Spleen (tissue), 7 donors: Measurements from ENCODE around the gene BANP.

ENCODE experiments used
- POLR2A ChIP-seq, 3 donors: fragments of 450-650 bp; IDR thresholded peaks; one replicate each; pipeline ENCODE4 v1.5.1; 2017; ENCODE audit warnings: antibody characterized with exemption in 3 of 3, mild to moderate bottlenecking in 1 of 3
- POLR2AphosphoS5 ChIP-seq, 3 donors: sonication (generic); formaldehyde crosslinking; IDR thresholded peaks; one replicate each; pipeline ENCODE4 v1.5.1; 2017; ENCODE audit warnings: antibody characterized with exemption in 3 of 3
- TF ChIP-seq, protein P1 (sequence below), 11 experiments: fragments of 200-600 bp in 7 of 11; fragments of 450-650 bp in 4 of 11; sonication (generic) in 4 of 11; IDR thresholded peaks in 8 of 11; conservative IDR thresholded peaks in 3 of 11; 1 replicate in 7 of 11; 2 replicates in 4 of 11; pipeline versions ENCODE4 v1.4.0 to v1.8.0; 2016 to 2021; ENCODE audit warnings: antibody characterized with exemption in 11 of 11, inconsistent platforms in 4 of 11, mild to moderate bottlenecking in 1 of 11
- donor health status: DM: no; HTN: no; CAD: no; lungs with moderate emphysema.
- donor health status: DM: no; HTN: no; CAD: no.
- donor health status: DM: no; HTN: no; CAD: no.

DNA sequence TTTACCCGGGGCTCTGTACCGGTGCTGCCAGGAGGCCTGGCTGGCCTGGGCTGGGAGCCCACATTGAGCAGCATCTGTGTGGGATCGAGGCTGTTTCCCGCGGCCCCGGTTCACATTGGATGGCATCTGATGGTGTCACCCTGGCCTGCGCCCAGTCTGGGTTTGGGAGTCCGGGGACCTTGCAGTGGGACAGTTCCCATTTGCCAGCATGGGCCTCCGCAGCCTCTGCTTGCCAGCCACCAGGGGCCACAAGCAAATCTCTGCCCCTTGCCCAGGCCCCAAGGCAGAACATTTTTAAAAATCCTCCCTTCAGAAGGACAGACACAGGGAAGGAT is 64.5 kb downstream of the BANP start:
- TF ChIP-seq, protein P1, sequence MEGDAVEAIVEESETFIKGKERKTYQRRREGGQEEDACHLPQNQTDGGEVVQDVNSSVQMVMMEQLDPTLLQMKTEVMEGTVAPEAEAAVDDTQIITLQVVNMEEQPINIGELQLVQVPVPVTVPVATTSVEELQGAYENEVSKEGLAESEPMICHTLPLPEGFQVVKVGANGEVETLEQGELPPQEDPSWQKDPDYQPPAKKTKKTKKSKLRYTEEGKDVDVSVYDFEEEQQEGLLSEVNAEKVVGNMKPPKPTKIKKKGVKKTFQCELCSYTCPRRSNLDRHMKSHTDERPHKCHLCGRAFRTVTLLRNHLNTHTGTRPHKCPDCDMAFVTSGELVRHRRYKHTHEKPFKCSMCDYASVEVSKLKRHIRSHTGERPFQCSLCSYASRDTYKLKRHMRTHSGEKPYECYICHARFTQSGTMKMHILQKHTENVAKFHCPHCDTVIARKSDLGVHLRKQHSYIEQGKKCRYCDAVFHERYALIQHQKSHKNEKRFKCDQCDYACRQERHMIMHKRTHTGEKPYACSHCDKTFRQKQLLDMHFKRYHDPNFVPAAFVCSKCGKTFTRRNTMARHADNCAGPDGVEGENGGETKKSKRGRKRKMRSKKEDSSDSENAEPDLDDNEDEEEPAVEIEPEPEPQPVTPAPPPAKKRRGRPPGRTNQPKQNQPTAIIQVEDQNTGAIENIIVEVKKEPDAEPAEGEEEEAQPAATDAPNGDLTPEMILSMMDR (IDR thresholded peaks at IDR 0.05 in 8 of 11, conservative IDR thresholded peaks at IDR 0.05 in 3 of 11) = no peak
- TF ChIP-seq POLR2AphosphoS5 (IDR thresholded peaks at IDR 0.05) (no peak), POLR2A (IDR thresholded peaks at IDR 0.05) (no peak)
